Suprapubic skin (tissue), 4 donors: ENCODE results near the gene TRAK1. TPM values are rescaled to one million over a fixed set of nuclear protein-coding genes. Genes with fewer than 3 reads are reported as not detected.

Experiments
- DNase-seq, 2 donors: peaks; one replicate each; pipeline ENCODE4 v3.0.0-alpha.2; 2019; ENCODE audit warnings: low spot score in 2 of 2
- H3K27ac ChIP-seq: fragments of 200-600 bp; sonication (generic); one replicate; pipeline ENCODE4 v1.5.1; 2019
- H3K27me3 ChIP-seq: fragments of 200-600 bp; sonication (generic); one replicate; pipeline ENCODE4 v1.5.1; 2019
- H3K36me3 ChIP-seq: fragments of 200-600 bp; sonication (generic); one replicate; pipeline ENCODE4 v1.5.1; 2019
- H3K4me1 ChIP-seq: fragments of 200-600 bp; sonication (generic); one replicate; pipeline ENCODE4 v1.5.1; 2019
- H3K4me3 ChIP-seq: fragments of 200-600 bp; sonication (generic); one replicate; pipeline ENCODE4 v1.5.1; 2019; ENCODE audit warnings: mild to moderate bottlenecking
- H3K9me3 ChIP-seq: fragments of 200-600 bp; sonication (generic); one replicate; pipeline ENCODE4 v1.5.1; 2019
- CTCF ChIP-seq, 2 donors: fragments of 200-600 bp in 1 of 2; fragments of 450-650 bp in 1 of 2; sonication (generic) in 1 of 2; IDR thresholded peaks; one replicate each; pipeline ENCODE4 v1.5.1; 2016 to 2019; ENCODE audit warnings: antibody characterized with exemption in 2 of 2, mild to moderate bottlenecking in 1 of 2, moderate library complexity in 1 of 2
- EP300 ChIP-seq: sonication (generic); formaldehyde crosslinking; IDR thresholded peaks from one replicate; pipeline ENCODE4 v1.6.1; 2017; ENCODE audit warnings: antibody characterized with exemption
- POLR2A ChIP-seq, 2 donors: fragments of 450-650 bp; IDR thresholded peaks; one replicate each; pipeline ENCODE4 v1.6.1; 2017; ENCODE audit warnings: antibody characterized with exemption in 2 of 2, mild to moderate bottlenecking in 2 of 2, moderate library complexity in 2 of 2
- POLR2AphosphoS5 ChIP-seq, 3 donors: sonication (generic); formaldehyde crosslinking; IDR thresholded peaks; one replicate each; pipeline ENCODE4 v1.6.1; 2017; ENCODE audit warnings: antibody characterized with exemption in 3 of 3
- WGBS: methylation state at CpG from one replicate; pipeline ENCODE4 v1.1.5; 2018; 5-methylcytosine and 5-hydroxymethylcytosine counted together
- total RNA-seq, 4 donors: library from RNA; depleted of rRNA; stranded (reverse); fragments of >200 nt; gene quantifications; one replicate each; pipeline ENCODE4 v1.1.0, GENCODE V29; 2016

The TRAK1 gene
- total RNA-seq, 4 donors from 2014 or later = 78.3 to 214 (median 86.4) TPM

DNA sequence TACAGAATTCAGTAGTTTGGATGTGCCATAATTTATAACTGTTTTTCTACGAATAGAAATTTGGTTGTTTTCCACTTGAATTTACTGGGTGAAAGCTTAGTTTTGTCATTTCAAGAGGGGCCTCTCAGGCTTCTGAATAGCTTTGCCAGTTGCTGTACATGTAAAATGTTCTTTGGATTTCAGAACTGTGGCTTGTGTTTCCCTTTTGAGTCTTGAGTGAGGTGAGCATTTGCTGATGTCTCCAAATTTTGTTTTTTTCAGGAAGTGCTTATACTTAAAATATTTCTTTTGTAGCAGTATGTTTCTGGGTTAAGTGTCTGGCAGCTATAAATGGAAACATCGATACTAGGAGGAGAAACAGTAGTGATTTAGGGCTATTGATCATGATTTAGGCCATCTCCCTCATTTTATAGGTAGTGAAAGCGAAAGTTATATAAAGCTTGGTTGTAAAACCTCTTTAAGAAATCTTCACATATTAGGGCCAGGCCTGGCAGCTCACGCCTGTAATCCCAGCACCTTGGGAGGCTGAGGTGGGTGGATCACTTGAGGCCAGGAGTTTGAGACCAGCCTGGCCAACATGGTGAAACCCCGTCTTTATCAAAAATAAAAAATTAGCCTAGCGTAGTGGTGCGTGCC lies 9.2 kb upstream of the TRAK1 start:
- no peak for TF ChIP-seq POLR2A (IDR thresholded peaks at IDR 0.05)
- no peak for TF ChIP-seq EP300
- TF ChIP-seq POLR2AphosphoS5 (IDR thresholded peaks at IDR 0.05) = no peak
- TF ChIP-seq CTCF (IDR thresholded peaks at IDR 0.05) = no peak
- peaks cover 53% of the 10 kb centered on the region for H3K4me1 ChIP-seq
- no peaks in the 10 kb centered on the region for H3K27me3 ChIP-seq
- DNase-seq = no peak
- H3K4me3 ChIP-seq = no peak overlapping the region
- WGBS = 69% methylated on average over 7 of the region's 7 CpGs
- H3K27ac ChIP-seq = peak overlapping the region; percentile 90
- no peaks in the 10 kb centered on the region for H3K9me3 ChIP-seq
- H3K36me3 ChIP-seq = no peaks in the 10 kb centered on the region

DNA sequence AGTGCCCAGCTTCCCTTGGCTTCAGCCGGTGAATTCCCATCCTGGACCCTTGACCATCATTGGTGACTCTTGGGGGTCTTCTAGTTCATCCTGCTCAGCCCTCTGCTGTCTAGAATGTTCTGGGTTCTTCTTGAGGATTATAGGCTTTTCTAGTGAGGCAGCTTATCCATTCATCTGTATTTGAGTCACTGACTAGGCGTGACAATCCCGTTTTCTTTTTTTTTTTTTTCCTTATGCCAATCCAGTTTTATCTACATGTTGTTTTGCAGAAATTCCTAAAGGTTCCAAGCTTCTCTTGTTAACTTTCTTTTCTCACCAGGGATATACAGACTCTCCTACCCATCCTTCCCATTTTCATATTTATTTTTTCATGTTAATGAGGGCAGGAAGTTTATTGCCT lies 6.6 kb upstream of the TRAK1 start:
- no peak for DNase-seq
- Histone ChIP-seq H3K36me3 (peaks cover 8% of the 10 kb centered on the region), H3K27me3 (no peaks in the 10 kb centered on the region), H3K9me3 (no peaks in the 10 kb centered on the region), H3K27ac (no peak overlapping the region), H3K4me3 (no peak overlapping the region), H3K4me1 (peaks cover 51% of the 10 kb centered on the region)
- TF ChIP-seq EP300 (no peak), CTCF (IDR thresholded peaks at IDR 0.05) (no peak), POLR2A (IDR thresholded peaks at IDR 0.05) (no peak), POLR2AphosphoS5 (IDR thresholded peaks at IDR 0.05) (no peak)
- WGBS = 52% methylated on average over 3 of the region's 3 CpGs

GRCh38 chr3:42085641-42086376 lies 5.3 kb upstream of the TRAK1 start:
- peaks cover 47% of the 10 kb centered on the region for H3K4me1 ChIP-seq
- no peak for DNase-seq
- H3K4me3 ChIP-seq = no peak overlapping the region
- no peaks in the 10 kb centered on the region for H3K27me3 ChIP-seq
- H3K9me3 ChIP-seq = no peaks in the 10 kb centered on the region
- 86% methylated on average over 11 of the region's 11 CpGs for WGBS
- H3K27ac ChIP-seq = no peak overlapping the region
- TF ChIP-seq POLR2AphosphoS5 (IDR thresholded peaks at IDR 0.05) (no peak), EP300 (no peak), POLR2A (IDR thresholded peaks at IDR 0.05) (no peak), CTCF (IDR thresholded peaks at IDR 0.05) (no peak)
- peaks cover 8% of the 10 kb centered on the region for H3K36me3 ChIP-seq

GRCh38 chr3:42088803-42089530 lies 2.2 kb upstream of the TRAK1 start:
- Histone ChIP-seq H3K27me3 (no peaks in the 10 kb centered on the region), H3K4me1 (peaks cover 48% of the 10 kb centered on the region), H3K9me3 (no peaks in the 10 kb centered on the region), H3K36me3 (peaks cover 8% of the 10 kb centered on the region), H3K27ac (no peak overlapping the region), H3K4me3 (no peak overlapping the region)
- peak in 1 of 2 donors; percentile 69 for DNase-seq
- WGBS = 88% methylated on average over 11 of the region's 11 CpGs
- TF ChIP-seq POLR2A (IDR thresholded peaks at IDR 0.05) = no peak
- TF ChIP-seq POLR2AphosphoS5 (IDR thresholded peaks at IDR 0.05) = no peak

GRCh38 chr3:42092006-42092405 lies 849 bp downstream of the TRAK1 start:
- Histone ChIP-seq H3K36me3 (peaks cover 8% of the 10 kb centered on the region), H3K4me1 (peaks cover 46% of the 10 kb centered on the region), H3K27me3 (no peaks in the 10 kb centered on the region), H3K9me3 (no peaks in the 10 kb centered on the region), H3K4me3 (peak overlapping the region; percentile 42), H3K27ac (peak overlapping the region; percentile 85)
- peak in 1 of 2 donors; percentile 50 for DNase-seq
- WGBS = 61% methylated on average over 3 of the region's 3 CpGs
- TF ChIP-seq EP300 (no peak), CTCF (IDR thresholded peaks at IDR 0.05) (no peak), POLR2A (IDR thresholded peaks at IDR 0.05) (no peak), POLR2AphosphoS5 (IDR thresholded peaks at IDR 0.05) (no peak)
